DMS 273 (cell line): ENCODE results near the gene CHST11.
A peak's percentile ranks its signal among the peaks of the same experiment; 100 is the strongest.

Source experiments
- DNase-seq: peaks from one replicate; lab custom pipeline; 2025; ENCODE audit not compliant: unreplicated experiment; lab: John Stamatoyannopoulos, UW

The CHST11 gene

DNA sequence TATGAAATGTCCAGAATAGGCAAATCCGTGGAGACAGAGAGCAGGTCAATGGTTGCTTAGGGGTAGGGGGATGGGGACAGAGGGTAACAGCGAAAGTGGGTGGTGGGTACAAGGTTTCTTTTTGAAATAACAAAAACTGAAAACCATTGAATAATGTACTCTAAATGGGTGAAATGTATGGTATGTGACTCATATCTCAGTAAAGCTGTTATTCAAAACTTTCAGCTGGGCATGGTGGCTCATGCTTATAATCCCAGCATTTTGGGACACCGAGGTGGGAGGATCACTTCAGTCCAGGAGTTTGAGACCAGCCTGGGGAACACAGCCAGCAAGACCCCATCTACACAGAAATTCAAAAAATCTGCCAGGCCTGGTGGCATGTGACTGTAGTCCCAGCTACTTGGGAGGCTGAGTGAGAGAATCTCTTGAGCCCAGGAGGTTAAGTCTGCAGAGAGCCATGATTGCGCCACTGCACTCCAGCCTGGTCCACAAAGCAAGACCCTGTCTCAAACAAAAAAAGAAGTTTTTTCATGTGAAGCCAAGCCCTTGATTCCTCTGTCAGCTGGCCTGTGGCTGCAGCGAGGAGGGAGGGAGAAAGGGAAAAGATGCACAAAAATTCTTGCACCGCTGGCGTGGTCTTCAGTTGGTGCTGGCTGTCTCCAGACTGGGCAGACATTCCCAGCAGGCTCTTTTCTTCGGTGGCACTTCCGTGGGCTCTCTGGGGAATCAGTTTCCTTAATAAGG is 253.1 kb downstream of the CHST11 start:
- DNase-seq: no peak

GRCh38 chr12:104710940-104711689 is 254.4 kb downstream of the CHST11 start:
- DNase-seq: no peak

DNA sequence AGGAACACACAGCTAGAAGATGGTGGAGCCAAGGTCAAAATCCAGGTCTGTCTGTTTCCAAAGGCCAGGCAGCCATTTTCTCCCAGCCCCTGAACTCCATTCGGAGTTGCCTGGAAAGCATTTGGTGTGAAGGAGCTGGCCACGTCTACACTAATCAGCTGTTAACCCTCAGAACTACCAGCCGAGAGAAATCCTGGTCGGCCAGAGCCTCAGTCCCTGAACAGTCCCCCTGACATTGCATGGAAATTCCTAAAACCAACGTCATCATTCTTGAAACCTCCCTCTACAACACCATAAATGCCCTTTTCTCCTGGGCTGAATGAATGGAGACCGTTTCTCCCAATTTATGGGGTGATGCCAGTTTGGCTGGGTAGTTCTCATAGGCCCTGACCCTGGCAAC is 255.7 kb downstream of the CHST11 start:
- no peak for DNase-seq

DNA sequence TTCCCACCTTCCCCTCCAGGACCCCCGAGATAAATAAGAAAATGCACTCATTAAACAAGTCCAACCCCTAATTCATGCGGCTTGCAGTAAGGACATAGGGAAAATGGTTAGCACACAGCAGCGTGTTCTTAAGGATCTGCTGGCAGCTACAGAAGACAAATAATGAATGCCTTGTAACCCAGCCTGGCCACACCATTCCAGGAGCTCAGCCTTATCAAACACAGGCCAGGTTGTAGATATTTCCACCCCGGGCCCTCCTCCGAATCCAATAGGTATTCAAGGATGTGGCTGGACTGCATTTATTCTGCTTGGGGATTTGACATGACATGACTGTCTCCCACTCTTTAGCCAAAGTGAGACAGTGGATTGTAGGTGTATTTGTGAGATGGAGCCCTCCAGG is 256.2 kb downstream of the CHST11 start:
- DNase-seq: no peak

GRCh38 chr12:104713444-104713843 is 256.7 kb downstream of the CHST11 start:
- no peak for DNase-seq

GRCh38 chr12:104714369-104714768 is 257.6 kb downstream of the CHST11 start:
- no peak for DNase-seq

GRCh38 chr12:104716172-104716571 is 259.4 kb downstream of the CHST11 start:
- no peak for DNase-seq

- peak; percentile 43 for DNase-seq
Measured at GRCh38 chr12:104718304-104718929, 261.7 kb downstream of the CHST11 start.

GRCh38 chr12:104719700-104720338 is 263.1 kb downstream of the CHST11 start:
- no peak for DNase-seq

GRCh38 chr12:104720339-104721038 is 263.7 kb downstream of the CHST11 start:
- no peak for DNase-seq

DNA sequence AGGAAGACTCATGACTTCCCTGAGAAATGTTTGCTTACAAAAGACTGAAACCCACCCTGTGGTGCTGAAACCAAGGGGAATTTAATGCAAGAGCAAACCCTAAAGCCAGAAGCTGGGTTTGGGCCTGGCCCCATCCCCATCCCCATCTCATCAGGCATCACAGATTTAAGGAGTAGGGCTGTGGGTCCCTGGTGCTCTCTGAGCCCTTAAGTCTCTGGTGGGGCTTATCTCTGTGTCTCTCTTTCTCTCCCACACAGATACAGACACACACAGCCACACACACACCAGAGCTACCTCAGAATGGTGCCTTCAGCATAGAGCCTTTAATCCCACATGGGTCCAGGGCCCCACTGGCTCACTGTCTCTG is 264.3 kb downstream of the CHST11 start:
- no peak for DNase-seq

GRCh38 chr12:104721936-104722335 is 265.2 kb downstream of the CHST11 start:
- peak; percentile 24 for DNase-seq

DNA sequence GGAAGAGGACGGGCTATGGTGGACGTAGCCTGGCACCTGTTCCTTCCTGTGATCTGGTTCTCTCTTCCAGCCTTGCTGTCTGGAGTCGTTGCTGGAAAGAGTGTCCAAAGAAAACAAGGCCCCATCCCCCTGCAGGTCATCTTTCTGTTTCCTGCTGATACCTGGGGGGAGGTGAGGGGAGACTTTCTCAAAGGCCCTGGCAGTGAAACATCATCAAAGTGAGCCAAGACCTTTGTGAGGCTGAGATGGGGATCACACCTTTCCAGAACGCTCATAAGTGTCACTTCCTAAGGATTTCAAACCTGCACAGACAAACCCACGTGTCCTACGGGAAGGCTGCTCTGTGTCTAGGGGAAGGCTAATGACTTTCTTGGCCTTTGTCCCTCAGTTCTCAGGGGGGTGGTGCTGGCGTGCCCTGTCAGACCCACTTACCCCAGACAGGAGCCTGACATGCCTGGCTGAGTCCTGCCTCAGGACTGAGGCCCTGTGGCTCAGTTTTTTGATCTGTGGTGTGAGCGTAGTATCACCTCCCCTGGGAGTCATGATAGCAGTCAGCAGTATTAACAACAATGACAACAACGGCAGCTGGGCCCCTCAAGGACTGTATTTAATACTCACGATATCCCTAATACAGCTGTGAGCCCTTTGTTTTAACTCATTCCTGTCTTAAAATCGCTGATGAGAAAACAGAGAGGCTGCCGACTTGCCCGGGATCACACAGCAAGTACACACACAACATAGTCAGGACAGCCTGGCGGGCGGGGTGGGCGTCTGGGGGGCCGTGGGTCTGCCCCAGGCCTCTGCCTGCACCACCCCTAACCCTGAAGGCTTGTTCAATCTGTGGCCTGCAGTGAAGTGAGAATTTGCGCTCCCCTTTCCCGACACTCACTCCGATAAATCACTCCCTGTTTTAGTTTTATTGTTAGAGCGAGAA is 266.1 kb downstream of the CHST11 start:
- DNase-seq: peak; percentile 29

DNA sequence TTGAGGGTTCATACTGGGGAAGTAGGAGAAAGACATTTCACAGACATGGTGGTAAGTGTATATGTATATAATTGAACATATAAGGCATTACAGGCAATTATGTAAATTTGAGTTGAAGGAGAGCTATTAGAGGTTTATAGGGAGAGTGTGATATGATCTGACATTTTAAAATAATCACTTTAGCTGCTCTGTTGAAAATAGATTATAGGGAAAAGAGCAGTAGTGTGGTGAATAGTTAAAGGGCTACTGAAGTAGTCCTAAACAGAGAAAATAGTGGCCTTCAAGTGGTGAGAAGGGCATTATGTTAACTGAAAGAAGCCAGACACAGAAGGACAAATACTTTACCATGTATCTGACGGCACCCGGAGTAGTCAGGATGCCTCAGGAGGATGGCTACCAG is 267.1 kb downstream of the CHST11 start:
- no peak for DNase-seq

DNA sequence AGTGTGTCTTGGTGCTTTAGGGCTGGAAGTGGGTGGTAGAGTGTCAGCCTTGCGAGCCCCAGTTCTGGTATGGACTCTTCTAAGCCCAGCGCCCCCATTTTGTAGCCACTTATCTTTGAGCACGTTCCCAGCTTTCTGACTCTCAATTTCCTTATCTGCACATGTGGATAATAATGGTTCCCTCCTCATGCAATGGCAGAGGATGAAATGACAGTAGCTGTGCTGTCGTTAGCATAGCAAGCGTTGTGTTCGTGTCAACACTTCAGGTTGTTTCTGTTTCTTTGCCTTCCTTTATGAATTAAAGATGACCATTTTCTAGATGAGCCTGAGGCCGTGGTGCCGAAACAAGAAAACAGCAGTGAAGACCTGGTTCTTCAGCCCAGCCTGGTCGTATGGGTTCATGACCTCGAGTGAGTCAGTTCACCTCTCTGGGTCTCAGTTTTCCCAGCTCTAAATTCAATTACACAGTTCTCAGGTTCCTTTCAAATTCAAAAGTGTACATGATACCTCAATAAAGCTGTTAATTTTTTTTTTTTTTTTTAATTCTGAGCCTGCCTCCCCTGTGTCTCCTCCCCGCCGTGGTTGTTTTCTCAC is 268.3 kb downstream of the CHST11 start:
- no peak for DNase-seq

GRCh38 chr12:104725610-104726009 is 268.9 kb downstream of the CHST11 start:
- no peak for DNase-seq

- no peak for DNase-seq
Measured at GRCh38 chr12:104727726-104728465, 271.1 kb downstream of the CHST11 start.

- DNase-seq: no peak
Measured at GRCh38 chr12:104729091-104729490, 272.3 kb downstream of the CHST11 start.
